Stimulated activated CD4-positive, alpha-beta T cell treated with anti-CD3 and anti-CD28 coated beads, Interleukin-2, amount 100 ng/mL, for 24 hours (primary cell): ENCODE measurements around the gene TMEM74B.

Experiments
- DNase-seq, 2 donors: peaks; one replicate each; pipeline ENCODE4 v3.0.0-alpha.2; 2020

Gene TMEM74B

DNA sequence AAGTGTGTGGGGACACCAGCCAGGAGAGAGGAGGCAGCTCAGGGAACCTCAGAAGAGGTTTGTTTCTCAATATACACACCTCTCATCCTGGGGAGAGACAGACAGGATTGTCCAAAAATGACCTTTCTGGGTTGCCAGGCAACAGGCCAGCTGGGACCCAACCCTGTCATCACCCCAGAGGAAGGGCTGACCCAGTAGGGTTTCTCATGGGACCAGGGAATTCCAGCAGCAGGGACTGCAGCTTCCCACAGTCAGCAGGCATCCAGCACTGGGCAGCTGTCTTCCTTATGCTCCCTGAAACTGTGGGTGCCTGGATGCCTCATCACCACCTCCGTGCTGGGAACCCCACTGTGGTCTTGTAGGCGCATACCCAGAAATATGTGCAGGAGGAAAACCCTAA lies 19.8 kb upstream of the TMEM74B start:
- no peak for DNase-seq

GRCh38 chr20:1204113-1204512 lies 19.3 kb upstream of the TMEM74B start:
- DNase-seq, result no peak

GRCh38 chr20:1203630-1204029 lies 18.8 kb upstream of the TMEM74B start:
- no peak for DNase-seq

- no peak for DNase-seq
Observed at GRCh38 chr20:1202762-1203504, 18.2 kb upstream of the TMEM74B start, which contains the start of gene C20orf202. Gene C20orf202 (plus strand): TSS chr20:1203454. CDS start chr20:1203586, 132 bp downstream.

- DNase-seq, result no peak
Observed at GRCh38 chr20:1199964-1200363, 15.2 kb upstream of the TMEM74B start.

DNA sequence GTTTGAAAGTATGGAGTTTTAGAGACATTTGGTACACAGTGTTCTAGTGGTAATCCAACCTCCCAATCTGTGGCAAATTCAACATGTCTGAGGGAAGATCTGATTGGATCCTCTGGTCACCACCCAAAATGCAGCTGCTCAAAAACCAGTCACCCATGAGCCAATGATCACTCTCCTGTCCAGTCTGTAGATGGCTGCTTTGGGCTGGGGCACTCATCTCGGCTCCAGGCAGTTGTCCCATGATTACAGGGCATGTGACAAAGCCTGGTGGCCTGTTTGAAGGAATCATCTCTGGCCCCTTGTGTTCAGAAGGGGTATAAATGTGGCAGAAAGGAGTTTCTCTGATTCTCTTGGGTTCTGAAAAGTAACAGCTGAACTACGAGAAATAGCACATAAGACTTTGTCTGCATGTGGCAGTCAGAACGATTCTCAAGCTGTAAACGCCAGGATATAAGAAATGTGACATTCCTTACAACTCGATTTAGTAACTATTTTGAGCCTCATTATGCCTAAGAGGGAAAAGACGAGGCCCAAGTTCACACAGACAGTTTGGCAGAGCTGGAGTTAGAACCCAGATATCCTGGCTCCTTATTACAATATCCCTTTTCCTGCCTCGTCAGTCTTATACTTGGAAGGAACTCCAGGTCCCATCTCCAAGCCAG lies 14.6 kb upstream of the TMEM74B start:
- no peak for DNase-seq

- no peak for DNase-seq
Observed at GRCh38 chr20:1198751-1199150, 14.0 kb upstream of the TMEM74B start.

GRCh38 chr20:1197801-1198200 lies 13.0 kb upstream of the TMEM74B start:
- no peak for DNase-seq

GRCh38 chr20:1196634-1197033 lies 11.9 kb upstream of the TMEM74B start:
- DNase-seq, result no peak

DNA sequence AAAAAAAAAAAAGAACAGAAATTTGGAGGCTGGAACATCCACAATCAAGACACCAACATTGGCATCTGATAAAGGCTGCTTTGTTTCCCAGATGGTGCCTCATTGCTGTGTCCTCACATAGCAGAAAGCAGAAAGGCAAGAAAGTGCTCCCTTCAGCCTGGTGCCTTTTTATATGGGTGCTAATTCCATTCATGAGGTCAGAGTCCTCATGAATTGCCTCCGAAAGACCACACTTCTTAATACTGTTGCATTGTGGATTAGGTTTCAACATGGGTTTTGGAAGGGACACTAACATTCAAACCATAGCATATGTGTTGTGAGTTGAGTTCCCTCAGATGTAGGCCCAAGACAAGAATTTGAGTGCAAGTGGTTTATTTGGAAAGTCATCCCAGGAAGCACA lies 10.4 kb upstream of the TMEM74B start:
- DNase-seq, result no peak

DNA sequence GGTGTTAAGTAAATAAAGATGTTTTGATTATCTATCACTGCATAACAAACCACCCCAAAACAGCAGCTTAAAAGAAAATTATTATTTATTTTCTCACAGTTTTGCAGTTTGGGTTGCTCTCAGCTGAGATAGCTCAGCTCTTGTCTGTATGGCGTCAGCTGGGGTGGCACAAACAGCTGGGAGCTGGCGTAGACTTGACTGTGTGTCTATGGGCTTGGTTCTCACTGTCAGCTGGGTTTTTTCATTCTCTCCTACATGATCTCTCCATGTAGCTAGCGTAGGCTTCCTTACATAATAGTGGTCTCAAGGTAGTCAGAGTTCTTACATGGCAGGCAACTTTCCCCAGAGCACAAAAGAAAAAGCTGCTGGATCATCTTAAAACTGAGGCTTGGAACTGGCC lies 6.5 kb upstream of the TMEM74B start:
- no peak for DNase-seq

DNA sequence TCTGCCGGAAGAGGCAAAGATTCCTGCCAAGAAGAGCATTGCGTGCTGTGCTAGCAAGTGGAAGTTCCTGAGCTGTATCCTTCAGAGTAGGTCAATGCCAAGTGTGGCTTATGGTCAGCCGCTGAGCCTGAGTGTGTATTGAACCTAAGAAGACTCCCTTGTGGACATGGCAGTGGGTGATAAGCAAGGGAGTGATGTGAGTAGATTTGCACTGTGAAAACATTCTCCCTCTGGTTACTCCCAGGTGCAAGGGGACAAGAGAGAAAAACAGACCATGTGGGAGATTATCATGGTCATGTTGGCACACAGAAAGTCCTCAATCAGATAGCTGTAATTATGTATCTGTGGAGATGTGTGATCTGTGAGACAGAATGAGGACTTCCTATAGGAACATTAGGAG lies 6.1 kb upstream of the TMEM74B start:
- DNase-seq, result no peak

DNA sequence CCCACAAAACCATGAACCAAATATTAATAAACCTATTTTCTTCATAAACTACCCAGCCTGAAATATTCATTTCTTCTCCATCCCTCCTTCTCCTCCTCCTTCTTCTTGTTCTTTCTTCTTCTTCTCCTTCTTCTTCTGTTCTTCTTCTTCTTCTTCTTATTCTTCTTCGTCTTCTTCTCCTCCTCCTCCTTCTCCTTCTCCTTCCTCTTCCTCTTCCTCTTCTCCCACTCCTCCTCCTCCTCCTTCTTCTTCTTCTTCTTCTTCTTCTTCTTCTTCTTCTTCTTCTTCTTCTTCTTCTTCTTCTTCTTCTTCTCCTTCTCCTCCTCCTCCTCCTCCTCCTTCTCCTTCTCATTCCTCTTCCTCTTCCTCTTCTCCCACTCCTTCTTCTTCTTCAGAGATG lies 5.0 kb upstream of the TMEM74B start:
- DNase-seq, result no peak

DNA sequence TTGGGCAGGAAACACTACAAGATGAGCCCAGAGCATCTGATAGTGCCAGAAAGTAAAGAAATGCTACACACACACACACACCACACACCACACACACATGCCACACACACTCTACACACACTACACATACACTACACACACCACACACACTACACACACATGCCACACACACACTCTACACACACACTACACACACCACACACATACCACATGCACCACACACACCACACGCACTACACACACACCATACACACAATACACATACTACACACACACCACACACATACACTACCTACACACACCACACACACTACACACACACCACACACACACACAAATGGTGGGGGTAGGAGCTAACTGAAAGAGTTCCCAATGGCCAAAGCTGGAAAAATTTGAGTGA lies 3.6 kb upstream of the TMEM74B start:
- DNase-seq, result no peak

- DNase-seq, result no peak
Observed at GRCh38 chr20:1187605-1188171, 2.9 kb upstream of the TMEM74B start.

GRCh38 chr20:1186367-1186991 lies 1.7 kb upstream of the TMEM74B start:
- DNase-seq, result no peak

DNA sequence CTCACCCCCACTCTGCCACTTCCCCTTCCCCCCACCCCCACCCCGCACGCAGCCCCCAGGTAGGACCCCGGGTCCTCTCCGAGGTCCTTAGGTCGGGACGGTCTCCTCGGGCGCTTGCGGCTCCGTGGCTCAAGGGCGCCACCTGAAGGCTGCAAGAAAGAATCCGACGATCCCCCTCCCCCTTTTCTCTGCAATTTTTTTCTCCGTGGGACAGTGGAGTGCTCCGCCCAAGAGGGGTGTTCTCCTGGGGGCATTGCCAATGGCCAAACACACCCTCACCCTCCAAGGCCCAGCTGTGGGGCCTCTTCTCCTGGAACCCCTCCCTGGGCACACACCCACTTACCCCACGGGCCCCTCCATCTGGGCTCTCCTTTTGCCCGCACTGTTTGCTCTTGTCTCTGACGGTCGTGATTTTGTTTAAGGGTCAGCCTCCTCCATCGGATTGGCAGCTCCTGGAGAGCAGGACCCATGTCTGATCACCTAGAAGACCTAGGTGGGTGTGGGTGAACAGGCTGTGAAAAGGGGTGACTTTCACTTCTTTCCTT lies 1.1 kb upstream of the TMEM74B start:
- DNase-seq, result peak; percentile 56 to 68

- DNase-seq, result peak in 1 of 2 donors; percentile 22
Observed at GRCh38 chr20:1185316-1185741, 548 bp upstream of the TMEM74B start.

DNA sequence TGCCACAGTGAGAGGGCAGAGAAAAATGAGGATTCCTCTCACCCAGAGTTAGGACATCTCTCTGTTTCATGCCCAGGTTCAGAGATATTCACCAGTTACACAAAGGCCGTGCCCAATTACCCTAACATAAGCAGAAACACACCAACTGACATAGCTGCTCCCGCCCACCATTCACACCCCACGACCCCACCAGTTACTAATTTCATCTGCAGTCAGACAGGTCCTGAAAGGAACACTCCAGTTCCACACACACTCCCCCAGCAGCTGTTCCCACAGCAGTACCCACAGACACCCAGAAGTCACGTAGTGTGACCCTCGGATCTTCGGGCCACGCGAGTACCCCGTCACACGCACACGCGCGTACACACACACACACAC lies 532 bp downstream of the TMEM74B start:
- no peak for DNase-seq

DNA sequence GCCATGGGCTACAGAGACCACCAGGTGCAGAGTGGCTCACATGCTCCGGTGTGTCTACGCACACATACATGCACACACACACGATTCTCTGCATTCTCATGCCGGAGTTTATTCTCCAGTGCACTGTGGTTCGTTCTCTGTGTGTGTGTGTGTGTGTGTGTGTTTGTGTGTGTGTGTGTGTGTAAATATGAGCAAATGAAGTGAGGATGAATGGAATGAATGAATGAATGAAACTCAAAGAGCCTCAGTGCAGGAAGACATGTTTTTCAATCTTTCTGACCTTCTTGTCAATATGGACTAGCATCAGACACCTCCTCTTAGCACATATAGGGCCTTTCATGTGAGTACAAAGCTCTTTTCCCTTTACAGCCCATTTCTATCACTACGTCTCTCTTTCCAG lies 1.6 kb downstream of the TMEM74B start:
- DNase-seq, result no peak

DNA sequence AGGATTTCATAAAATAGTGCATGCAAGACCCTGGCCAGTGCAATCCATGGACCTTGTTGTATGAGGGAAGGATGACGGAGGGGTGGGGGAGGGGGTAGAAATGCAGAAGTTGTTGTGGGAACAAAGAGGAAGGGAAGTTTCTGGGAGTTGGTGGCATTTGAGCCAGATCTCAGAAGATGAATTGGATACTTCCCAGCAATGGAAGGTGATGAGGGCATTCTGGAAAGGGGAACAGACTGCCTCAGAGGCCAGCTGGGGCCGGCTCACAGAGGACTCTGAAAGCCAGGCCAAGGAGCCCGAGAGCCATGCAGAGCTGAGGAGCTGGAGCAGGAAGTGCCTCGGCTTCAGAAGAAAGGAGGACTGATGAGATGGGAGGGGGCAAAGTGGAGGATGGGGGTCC lies 2.7 kb downstream of the TMEM74B start:
- no peak for DNase-seq

- DNase-seq, result no peak
Observed at GRCh38 chr20:1180949-1181348, 3.8 kb downstream of the TMEM74B start.

DNA sequence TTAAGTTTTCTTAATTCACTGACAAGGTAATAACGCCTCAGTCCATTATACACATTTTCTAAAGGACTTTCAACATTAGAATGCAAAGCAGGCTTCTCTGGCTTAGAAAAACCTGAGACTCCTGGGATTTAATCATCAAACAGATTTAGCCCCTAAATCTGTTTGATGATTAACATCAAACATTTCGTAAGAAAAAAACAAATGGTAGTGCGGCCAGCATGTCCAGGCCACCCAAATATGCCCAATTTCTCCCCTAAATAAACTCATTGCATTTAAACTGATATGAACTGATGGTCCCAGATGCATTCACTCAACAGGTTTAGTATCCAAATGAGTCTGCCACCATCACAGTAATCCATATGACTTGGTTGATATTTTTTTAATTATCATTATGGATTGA lies 6.2 kb downstream of the TMEM74B start:
- DNase-seq, result no peak

DNA sequence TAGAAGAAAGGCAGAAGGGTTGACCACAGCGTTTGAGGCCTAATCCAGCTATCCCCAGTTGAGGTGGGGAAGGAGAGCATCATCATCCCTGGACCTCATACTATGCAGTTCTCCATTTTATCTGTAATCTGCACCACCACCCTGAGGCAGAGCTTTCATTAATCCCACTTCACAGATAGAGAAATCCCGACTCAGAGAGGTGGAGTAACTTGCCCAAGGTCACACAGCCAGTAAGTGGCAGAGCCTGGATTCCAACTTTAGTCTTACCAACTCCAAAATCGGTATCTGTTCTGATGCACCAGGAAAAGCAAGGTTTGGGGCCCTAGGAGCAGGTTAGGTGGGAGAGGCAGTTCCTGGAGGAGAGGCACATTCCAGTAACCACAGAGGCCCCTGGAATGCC lies 6.7 kb downstream of the TMEM74B start:
- no peak for DNase-seq
